Osteoblast (primary cell): ENCODE measurements around the gene ZNF608. TPM values are rescaled to one million over a fixed set of nuclear protein-coding genes. Genes with fewer than 3 reads are reported as not detected.

Source experiments
- DNase-seq: peaks from one replicate; pipeline ENCODE4 v3.0.0; 2011; ENCODE audit warnings: low spot score, mixed read lengths; ENCODE audit not compliant: insufficient read length; ENCODE audit errors: missing footprints
- H2AFZ ChIP-seq: 2 replicates; pipeline ENCODE4 v1.6.0; 2011; ENCODE audit warnings: mild to moderate bottlenecking, low read length
- H3K27ac ChIP-seq: 2 replicates; pipeline ENCODE4 v1.5.1; 2011; ENCODE audit warnings: mild to moderate bottlenecking, low read depth, low read length, moderate library complexity
- H3K27me3 ChIP-seq: 2 replicates; pipeline ENCODE4 v1.6.0; 2012; ENCODE audit warnings: mild to moderate bottlenecking, control low read depth, inconsistent platforms, low read length, moderate library complexity; ENCODE audit not compliant: insufficient read depth
- H3K36me3 ChIP-seq: 2 replicates; pipeline ENCODE4 v1.5.1; 2011; ENCODE audit warnings: mild to moderate bottlenecking, low read length, control low read depth, moderate library complexity; ENCODE audit not compliant: insufficient read depth
- H3K4me1 ChIP-seq: 2 replicates; pipeline ENCODE4 v1.5.1; 2011; ENCODE audit warnings: mild to moderate bottlenecking, low read length, control low read depth, moderate library complexity; ENCODE audit not compliant: insufficient read depth
- H3K4me2 ChIP-seq: 2 replicates; pipeline ENCODE4 v1.6.0; 2011; ENCODE audit warnings: mild to moderate bottlenecking, low read length; ENCODE audit not compliant: insufficient read depth
- H3K4me3 ChIP-seq: fragments of 200-600 bp; sonication (generic); 3 replicates; pipeline ENCODE4 v1.5.1; 2012; ENCODE audit warnings: mild to moderate bottlenecking, low read length, inconsistent platforms; ENCODE audit not compliant: insufficient read depth
- H3K79me2 ChIP-seq: 2 replicates; pipeline ENCODE4 v1.6.0; 2012; ENCODE audit warnings: mild to moderate bottlenecking, low read length, control low read depth, inconsistent platforms; ENCODE audit not compliant: insufficient read depth
- H3K9me3 ChIP-seq: 2 replicates; pipeline ENCODE4 v1.5.1; 2011; ENCODE audit warnings: low read depth, low read length, control low read depth
- H4K20me1 ChIP-seq: 2 replicates; pipeline ENCODE4 v1.6.0; 2012; ENCODE audit warnings: mild to moderate bottlenecking, low read length, control low read depth; ENCODE audit not compliant: insufficient read depth
- total RNA-seq: library from RNA; depleted of rRNA; stranded (reverse); fragments of >200 nt; gene quantifications from 2 replicates; pipeline ENCODE4 v1.2.3, GENCODE V29; 2012
- TF ChIP-seq, protein P1 (sequence below): IDR thresholded peaks from 2 replicates; pipeline ENCODE4 v1.5.1; 2011; ENCODE audit warnings: mild to moderate bottlenecking, low read depth, low read length, moderate library complexity; ENCODE audit errors: extremely low read depth

Gene ZNF608
- total RNA-seq, 1 donor = 11.6 TPM

DNA sequence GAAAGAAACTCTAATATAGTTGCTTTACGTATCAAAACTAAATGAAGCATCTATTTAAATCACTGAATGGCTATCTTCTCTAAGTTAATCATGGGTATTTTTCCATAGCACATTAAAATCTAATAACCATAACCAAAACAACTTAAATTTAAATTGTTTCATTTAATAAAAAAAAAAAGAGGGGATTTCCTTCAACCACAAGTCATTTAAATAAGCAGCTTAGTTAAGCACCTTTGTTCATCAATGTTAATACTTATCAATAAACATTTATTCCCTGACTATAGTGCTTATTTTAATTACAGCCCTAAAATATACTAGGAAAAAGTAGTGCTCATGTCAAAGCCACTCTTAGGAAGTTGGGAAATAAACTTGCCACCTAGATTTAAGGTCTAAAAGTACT lies 30.3 kb downstream of the ZNF608 start:
- no peak overlapping the region for H3K4me3 ChIP-seq
- no peak overlapping the region for H3K4me2 ChIP-seq
- no peaks in the 10 kb centered on the region for H4K20me1 ChIP-seq
- H3K36me3 ChIP-seq = no peaks in the 10 kb centered on the region
- no peaks in the 10 kb centered on the region for H3K79me2 ChIP-seq
- H2AFZ ChIP-seq = no peak overlapping the region
- no peaks in the 10 kb centered on the region for H3K27me3 ChIP-seq
- H3K27ac ChIP-seq = no peak overlapping the region
- H3K4me1 ChIP-seq = no peaks in the 10 kb centered on the region
- DNase-seq = no peak
- H3K9me3 ChIP-seq = no peaks in the 10 kb centered on the region
- TF ChIP-seq, protein P1, sequence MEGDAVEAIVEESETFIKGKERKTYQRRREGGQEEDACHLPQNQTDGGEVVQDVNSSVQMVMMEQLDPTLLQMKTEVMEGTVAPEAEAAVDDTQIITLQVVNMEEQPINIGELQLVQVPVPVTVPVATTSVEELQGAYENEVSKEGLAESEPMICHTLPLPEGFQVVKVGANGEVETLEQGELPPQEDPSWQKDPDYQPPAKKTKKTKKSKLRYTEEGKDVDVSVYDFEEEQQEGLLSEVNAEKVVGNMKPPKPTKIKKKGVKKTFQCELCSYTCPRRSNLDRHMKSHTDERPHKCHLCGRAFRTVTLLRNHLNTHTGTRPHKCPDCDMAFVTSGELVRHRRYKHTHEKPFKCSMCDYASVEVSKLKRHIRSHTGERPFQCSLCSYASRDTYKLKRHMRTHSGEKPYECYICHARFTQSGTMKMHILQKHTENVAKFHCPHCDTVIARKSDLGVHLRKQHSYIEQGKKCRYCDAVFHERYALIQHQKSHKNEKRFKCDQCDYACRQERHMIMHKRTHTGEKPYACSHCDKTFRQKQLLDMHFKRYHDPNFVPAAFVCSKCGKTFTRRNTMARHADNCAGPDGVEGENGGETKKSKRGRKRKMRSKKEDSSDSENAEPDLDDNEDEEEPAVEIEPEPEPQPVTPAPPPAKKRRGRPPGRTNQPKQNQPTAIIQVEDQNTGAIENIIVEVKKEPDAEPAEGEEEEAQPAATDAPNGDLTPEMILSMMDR = no peak

DNA sequence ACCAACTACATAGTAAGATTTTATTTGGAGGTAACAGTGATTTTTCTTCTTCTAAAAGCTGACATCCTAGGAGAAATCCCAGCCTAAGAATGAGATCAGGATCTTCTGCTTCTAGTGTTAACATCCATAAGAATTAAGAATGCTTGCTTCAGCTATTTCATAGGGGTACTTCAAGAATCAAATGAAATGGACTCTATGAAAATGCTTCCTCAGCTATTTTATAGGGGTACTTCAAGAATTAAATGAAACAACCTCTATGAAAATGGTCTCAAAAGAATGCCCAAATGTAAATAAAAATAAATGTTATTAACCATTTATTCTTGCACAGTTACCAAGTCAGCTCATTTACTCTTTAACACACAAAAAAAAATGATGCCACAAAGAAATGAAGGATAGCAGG lies 31.5 kb downstream of the ZNF608 start:
- Histone ChIP-seq H3K9me3 (no peaks in the 10 kb centered on the region), H3K4me1 (no peaks in the 10 kb centered on the region), H3K27ac (no peak overlapping the region), H3K4me3 (no peak overlapping the region), H3K4me2 (no peak overlapping the region), H3K36me3 (no peaks in the 10 kb centered on the region), H3K79me2 (no peaks in the 10 kb centered on the region), H4K20me1 (no peaks in the 10 kb centered on the region), H2AFZ (no peak overlapping the region), H3K27me3 (no peaks in the 10 kb centered on the region)
- no peak for DNase-seq
- TF ChIP-seq, protein P1 = no peak

DNA sequence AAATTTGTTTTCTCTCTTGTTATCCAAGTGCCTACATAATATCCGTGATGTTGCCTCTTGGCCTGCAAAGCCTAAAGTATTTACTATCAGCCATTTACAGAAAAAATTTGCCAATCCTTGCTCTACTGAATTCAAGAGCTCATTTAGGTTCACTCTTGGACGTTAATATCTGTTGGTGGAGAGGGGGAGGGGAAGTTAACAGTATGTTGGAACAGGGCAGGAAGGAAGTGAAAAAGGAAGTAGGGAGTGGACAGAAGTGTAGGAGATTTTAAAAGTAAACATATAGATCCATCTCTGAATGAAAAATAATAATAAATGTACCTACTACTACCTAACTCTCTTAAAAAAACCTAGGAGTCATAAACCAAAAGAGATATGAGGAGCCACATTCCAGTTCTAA lies 32.8 kb downstream of the ZNF608 start:
- Histone ChIP-seq H3K4me1 (no peaks in the 10 kb centered on the region), H3K36me3 (no peaks in the 10 kb centered on the region), H2AFZ (no peak overlapping the region), H3K27me3 (no peaks in the 10 kb centered on the region), H3K9me3 (no peaks in the 10 kb centered on the region), H3K27ac (no peak overlapping the region), H3K79me2 (no peaks in the 10 kb centered on the region), H3K4me3 (no peak overlapping the region), H3K4me2 (no peak overlapping the region), H4K20me1 (no peaks in the 10 kb centered on the region)
- TF ChIP-seq, protein P1 = no peak
- DNase-seq = no peak

DNA sequence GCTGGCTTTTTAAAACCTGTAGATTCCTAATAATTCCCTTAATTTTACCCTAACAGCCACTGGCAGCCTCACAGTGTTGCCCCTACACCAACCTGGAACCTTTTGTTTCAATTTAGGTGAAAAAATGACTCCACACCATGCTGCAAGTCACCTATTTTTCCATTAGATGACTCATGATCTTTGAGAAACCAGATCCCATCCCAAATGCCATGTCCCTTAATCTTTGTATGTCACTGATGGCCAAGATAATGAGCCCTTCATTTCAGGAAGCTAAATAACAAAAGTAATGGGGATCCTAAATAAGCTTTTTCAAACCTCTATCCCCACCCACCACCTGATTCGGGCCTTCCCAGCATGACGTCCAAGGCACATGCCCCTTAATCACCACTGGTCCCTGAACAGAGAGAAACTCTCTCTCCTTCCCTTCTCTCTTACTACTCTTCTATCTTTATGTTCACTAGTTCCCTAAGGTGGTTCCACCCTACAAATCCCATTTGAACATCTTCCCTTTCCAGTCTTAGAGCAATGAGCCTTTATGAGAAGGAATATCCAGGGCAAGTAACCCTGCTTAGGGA lies 33.6 kb downstream of the ZNF608 start:
- TF ChIP-seq, protein P1 = no peak
- Histone ChIP-seq H3K4me1 (no peaks in the 10 kb centered on the region), H2AFZ (no peak overlapping the region), H3K27me3 (no peaks in the 10 kb centered on the region), H3K27ac (no peak overlapping the region), H3K4me3 (no peak overlapping the region), H4K20me1 (no peaks in the 10 kb centered on the region), H3K4me2 (no peak overlapping the region), H3K9me3 (no peaks in the 10 kb centered on the region), H3K36me3 (no peaks in the 10 kb centered on the region), H3K79me2 (no peaks in the 10 kb centered on the region)
- DNase-seq = no peak
